Common myeloid progenitor, CD34-positive (primary cell): ENCODE data around the gene UCHL5.

ENCODE experiments used
- CTCF ChIA-PET: fragments of 350-600 bp; sonication (Branson Sonifier 250); formaldehyde crosslinking; loops from one replicate; lab custom pipeline; 2021; ENCODE audit warnings: antibody characterized with exemption; lab: Charles Lee
- POLR2A ChIA-PET: fragments of 350-600 bp; sonication (Branson Sonifier 250); formaldehyde crosslinking; loops from one replicate; lab custom pipeline; 2021; ENCODE audit warnings: antibody characterized with exemption; lab: Charles Lee
- DNase-seq, 3 donors: peaks; one replicate each; pipeline versions ENCODE4 v3.0.0 to v3.0.0-alpha.2; 2013
- H3K27ac ChIP-seq, 2 experiments: 1 replicate in 1 of 2; 2 replicates in 1 of 2; pipeline ENCODE4 v1.7.0; 2013; ENCODE audit warnings: inconsistent platforms in 2 of 2, low read length in 2 of 2, mild to moderate bottlenecking in 2 of 2, low read depth in 1 of 2, moderate library complexity in 1 of 2; ENCODE audit not compliant: severe bottlenecking in 2 of 2, insufficient read depth in 1 of 2, poor library complexity in 1 of 2
- H3K27me3 ChIP-seq, 5 experiments: replicated peaks in 2 of 5; 1 replicate in 3 of 5; 2 replicates in 2 of 5; pipeline versions ENCODE4 v1.6.1 to v1.7.0; 2013; ENCODE audit warnings: low read length in 4 of 5, mild to moderate bottlenecking in 2 of 5, moderate library complexity in 2 of 5, inconsistent platforms in 1 of 5; ENCODE audit not compliant: insufficient read depth in 5 of 5, control insufficient read depth in 4 of 5
- H3K36me3 ChIP-seq, 4 experiments: 1 replicate in 2 of 4; 2 replicates in 2 of 4; pipeline versions ENCODE4 v1.6.1 to v1.7.0; 2013; ENCODE audit warnings: low read length in 3 of 4, control low read depth in 1 of 4, mild to moderate bottlenecking in 1 of 4; ENCODE audit not compliant: control insufficient read depth in 4 of 4, insufficient read depth in 4 of 4
- H3K4me1 ChIP-seq, 4 experiments: 1 replicate in 3 of 4; 2 replicates in 1 of 4; pipeline versions ENCODE4 v1.6.1 to v1.7.1; 2013; ENCODE audit warnings: low read length in 3 of 4, mild to moderate bottlenecking in 3 of 4, control low read depth in 1 of 4, inconsistent platforms in 1 of 4, moderate library complexity in 1 of 4; ENCODE audit not compliant: control insufficient read depth in 4 of 4, insufficient read depth in 4 of 4; ENCODE audit errors: control extremely low read depth in 1 of 4
- H3K4me3 ChIP-seq, 7 experiments: 1 replicate in 4 of 7; 2 replicates in 3 of 7; pipeline versions ENCODE4 v1.5.1 to v1.7.0; 2013; ENCODE audit warnings: mild to moderate bottlenecking in 7 of 7, low read length in 6 of 7, moderate library complexity in 6 of 7, inconsistent platforms in 2 of 7, low read depth in 2 of 7, control low read depth in 1 of 7; ENCODE audit not compliant: insufficient read depth in 4 of 7, control insufficient read depth in 1 of 7; ENCODE audit errors: extremely low read depth in 1 of 7
- H3K9me3 ChIP-seq, 5 experiments: 1 replicate in 4 of 5; 2 replicates in 1 of 5; pipeline versions ENCODE4 v1.6.1 to v1.7.1; 2013; ENCODE audit warnings: low read length in 4 of 5, mild to moderate bottlenecking in 2 of 5, inconsistent platforms in 1 of 5, low read depth in 1 of 5, moderate library complexity in 1 of 5; ENCODE audit not compliant: control insufficient read depth in 4 of 5, insufficient read depth in 2 of 5; ENCODE audit errors: control extremely low read depth in 1 of 5
- WGBS: methylation state at CpG from one replicate; pipeline ENCODE4 v1.1.5; 2013; ENCODE audit not compliant: insufficient coverage; 5-methylcytosine and 5-hydroxymethylcytosine counted together

Gene UCHL5

DNA sequence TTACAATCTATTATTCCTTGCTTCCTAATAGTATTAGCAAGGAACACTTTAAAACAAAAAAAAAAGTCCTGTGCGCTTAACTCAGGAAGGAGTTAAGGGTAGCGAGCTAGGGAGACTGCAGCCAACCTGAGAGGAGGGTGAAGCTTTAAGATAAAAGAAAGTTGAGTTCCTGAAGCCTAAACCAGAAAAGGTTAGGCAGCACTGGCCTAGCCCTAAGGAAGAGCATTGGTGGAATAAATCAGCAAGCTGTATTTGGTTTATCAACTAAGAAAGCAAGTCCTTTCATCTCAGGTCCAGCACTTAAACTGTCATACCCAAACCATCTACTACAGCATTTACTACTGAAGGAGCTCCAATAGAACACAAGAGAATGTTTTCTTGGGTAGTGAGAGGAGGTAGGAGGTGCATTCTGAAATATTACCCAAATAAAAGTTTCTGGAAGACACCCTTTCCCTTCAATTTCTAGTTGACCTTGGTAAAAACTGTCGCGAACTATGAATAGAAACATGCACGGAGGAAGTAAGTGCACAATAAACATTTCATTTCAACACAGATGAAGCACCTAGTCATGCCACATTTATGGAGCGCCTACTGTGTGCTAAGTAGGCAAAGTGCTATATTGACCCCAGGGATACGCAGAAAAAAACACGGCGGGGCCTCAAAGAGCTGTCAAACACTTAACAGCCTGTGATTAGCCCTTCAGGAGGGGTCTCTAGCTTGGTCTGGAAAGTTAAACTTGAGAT lies 44.8 kb upstream of the UCHL5 start:
- ChIA-PET POLR2A (interaction anchor here (1.0 to 1.2 kb wide), 2 partner anchors 18 to 43 kb away, joined by 3 read pairs; no protein-coding TSS in a partner anchor), CTCF (interaction anchor here (0.8 to 2.2 kb wide), 6 partner anchors 9 to 42 kb away, joined by 3 to 11 read pairs (median 3); partner anchors contain the start of gene CDC73)
- Histone ChIP-seq H3K36me3 (peaks cover 0 to 16% (median 8%) of the 10 kb centered on the region in 4 experiments), H3K9me3 (no peaks in the 10 kb centered on the region), H3K27me3 (no peaks in the 10 kb centered on the region), H3K4me3 (peak overlapping the region; percentile 60 to 98 (median 87)), H3K4me1 (peaks cover 10 to 18% (median 14%) of the 10 kb centered on the region in 4 experiments), H3K27ac (peak overlapping the region; percentile 47 to 85)
- DNase-seq: no peak
- 13% methylated on average over 5 of the region's 9 CpGs for WGBS

DNA sequence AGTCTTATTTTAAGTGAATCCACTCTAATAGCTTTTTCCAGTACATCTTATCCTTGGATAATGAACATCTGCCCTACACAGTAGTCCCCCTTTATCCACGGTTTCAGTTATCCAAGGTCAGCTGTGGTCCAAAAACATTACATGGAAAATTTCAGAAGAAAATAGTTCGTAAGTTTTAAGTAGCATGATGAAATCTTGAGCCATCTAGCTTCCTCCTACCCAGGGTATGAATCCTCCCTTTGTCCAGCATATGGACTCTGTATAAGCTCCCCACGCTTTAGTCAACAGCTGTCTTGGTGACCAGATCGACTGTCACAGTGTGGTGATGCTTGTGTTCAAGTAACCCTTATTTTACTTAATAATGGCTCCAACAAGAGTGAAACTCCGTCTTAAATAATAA lies 43.5 kb upstream of the UCHL5 start:
- H3K9me3 ChIP-seq: no peaks in the 10 kb centered on the region
- H3K4me3 ChIP-seq: no peak overlapping the region
- H3K27ac ChIP-seq: no peak overlapping the region
- ChIA-PET POLR2A (interaction anchor here (1.2 kb wide), 1 partner anchor 19 kb away, joined by 3 read pairs; no protein-coding TSS in a partner anchor), CTCF (interaction anchor here (2.2 kb wide), 1 partner anchor 19 kb away, joined by 11 read pairs; the partner anchor contains the start of gene CDC73)
- no peak for DNase-seq
- peaks cover 3 to 23% (median 13%) of the 10 kb centered on the region in 4 experiments for H3K36me3 ChIP-seq
- H3K4me1 ChIP-seq: peaks cover 10 to 18% (median 14%) of the 10 kb centered on the region in 4 experiments
- 100% methylated on average over 1 of the region's 5 CpGs for WGBS
- H3K27me3 ChIP-seq: no peaks in the 10 kb centered on the region

DNA sequence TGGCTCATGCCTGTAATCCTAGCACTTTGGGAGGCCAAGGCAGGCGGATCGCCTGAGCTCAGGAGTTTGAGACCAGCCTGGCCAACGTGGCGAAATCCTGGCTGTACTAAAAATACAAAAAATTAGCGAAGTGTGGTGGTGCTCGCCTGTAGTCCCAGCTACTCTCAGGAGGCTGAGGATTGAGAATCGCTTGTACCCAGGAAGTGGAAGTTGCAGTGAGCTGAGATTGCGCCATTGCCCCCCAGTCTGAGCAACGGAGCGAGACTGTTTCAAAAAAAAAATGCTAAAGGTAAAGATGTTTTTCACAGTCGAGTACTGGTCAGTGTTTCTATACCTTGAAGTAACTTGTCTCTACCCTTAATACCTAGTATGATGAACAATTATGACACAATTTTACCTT lies 35.0 kb upstream of the UCHL5 start:
- ChIA-PET POLR2A (no interaction called here), CTCF (no interaction called here)
- WGBS: 94% methylated on average over 7 of the region's 11 CpGs

DNA sequence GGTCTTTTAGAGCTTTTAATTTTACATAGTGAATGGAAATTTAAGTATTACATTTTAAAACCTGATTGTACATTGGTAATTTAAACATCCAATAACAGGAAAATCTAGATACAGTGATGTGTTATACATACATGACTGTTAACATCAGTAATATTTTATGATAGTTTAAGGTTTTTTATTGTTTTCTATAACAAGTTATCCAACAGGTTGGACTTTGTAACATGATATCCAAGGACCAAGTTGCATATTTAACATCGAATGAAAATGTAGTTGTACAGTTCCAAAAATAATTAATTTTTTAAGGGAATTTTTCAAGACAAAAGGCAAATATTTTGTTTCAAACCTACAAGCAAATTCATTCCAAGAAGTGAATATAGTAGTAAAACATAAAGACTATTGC lies 31.7 kb upstream of the UCHL5 start:
- H3K9me3 ChIP-seq: no peaks in the 10 kb centered on the region

More for the DNA sequence above, 35.0 kb upstream of the UCHL5 start:
- Histone ChIP-seq H3K4me1 (no peaks in the 10 kb centered on the region), H3K9me3 (no peaks in the 10 kb centered on the region), H3K4me3 (no peak overlapping the region), H3K27ac (no peak overlapping the region), H3K36me3 (peaks cover 4 to 48% (median 25%) of the 10 kb centered on the region in 4 experiments), H3K27me3 (no peaks in the 10 kb centered on the region)
- DNase-seq: no peak

DNA sequence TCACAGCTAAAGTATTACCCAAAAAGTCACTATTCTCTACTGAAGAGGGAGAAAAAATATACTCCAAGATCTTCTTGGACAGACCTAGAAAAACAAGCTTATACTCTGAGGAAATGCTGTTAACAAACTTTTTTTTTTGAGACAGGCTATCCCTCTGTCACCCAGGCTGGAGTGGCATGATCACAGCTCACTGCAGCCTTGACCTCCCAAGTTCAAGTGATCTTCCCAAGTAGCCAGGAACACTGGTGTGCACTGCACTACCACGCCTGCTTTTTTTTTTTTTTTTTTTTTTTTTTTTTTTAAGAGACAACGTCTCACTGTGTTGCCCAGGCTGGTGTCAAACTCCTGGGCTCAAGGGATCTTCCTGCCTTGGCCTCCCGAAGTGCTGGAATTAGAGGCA lies 28.7 kb upstream of the UCHL5 start:
- ChIA-PET POLR2A (no interaction called here), CTCF (no interaction called here)
- no peaks in the 10 kb centered on the region for H3K27me3 ChIP-seq
- WGBS: no CpG with 5 or more reads among the region's 3 CpGs
- no peaks in the 10 kb centered on the region for H3K9me3 ChIP-seq
- H3K4me1 ChIP-seq: no peaks in the 10 kb centered on the region
- no peak overlapping the region for H3K27ac ChIP-seq
- H3K4me3 ChIP-seq: no peak overlapping the region
- DNase-seq: no peak
- H3K36me3 ChIP-seq: peaks cover 6 to 30% (median 22%) of the 10 kb centered on the region in 4 experiments

More for the DNA sequence above, 31.7 kb upstream of the UCHL5 start:
- ChIA-PET CTCF (no interaction called here), POLR2A (no interaction called here)
- no CpG with 5 or more reads among the region's 1 CpG for WGBS
- Histone ChIP-seq H3K27ac (no peak overlapping the region), H3K36me3 (peaks cover 0 to 22% (median 13%) of the 10 kb centered on the region in 4 experiments), H3K4me1 (no peaks in the 10 kb centered on the region), H3K4me3 (no peak overlapping the region), H3K27me3 (no peaks in the 10 kb centered on the region)
- DNase-seq: no peak

DNA sequence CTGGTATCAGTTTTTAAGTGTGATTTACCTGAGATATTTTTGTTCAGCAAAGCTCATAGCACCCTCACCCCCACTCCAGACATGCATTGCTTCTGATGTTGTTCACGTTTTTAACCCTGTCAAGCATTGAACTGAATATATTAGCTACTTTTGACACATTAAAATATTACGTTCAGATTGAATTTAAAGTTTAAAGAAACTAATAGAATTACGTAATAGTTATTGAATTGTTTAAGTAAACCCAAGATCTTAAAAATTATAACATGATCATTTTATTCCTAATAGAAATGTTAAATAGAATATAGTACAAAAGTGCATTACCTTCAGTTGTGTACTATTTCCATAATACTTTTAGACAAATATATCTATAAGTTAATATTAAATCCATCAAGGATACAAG lies 27.2 kb upstream of the UCHL5 start:
- no CpG with 5 or more reads among the region's 3 CpGs for WGBS
- H3K36me3 ChIP-seq: peaks cover 6 to 40% (median 26%) of the 10 kb centered on the region in 4 experiments
- CTCF ChIA-PET: interaction anchor here (1.5 to 1.7 kb wide), 2 partner anchors 15 to 16 kb away, joined by 4 to 7 read pairs; no protein-coding TSS in a partner anchor

DNA sequence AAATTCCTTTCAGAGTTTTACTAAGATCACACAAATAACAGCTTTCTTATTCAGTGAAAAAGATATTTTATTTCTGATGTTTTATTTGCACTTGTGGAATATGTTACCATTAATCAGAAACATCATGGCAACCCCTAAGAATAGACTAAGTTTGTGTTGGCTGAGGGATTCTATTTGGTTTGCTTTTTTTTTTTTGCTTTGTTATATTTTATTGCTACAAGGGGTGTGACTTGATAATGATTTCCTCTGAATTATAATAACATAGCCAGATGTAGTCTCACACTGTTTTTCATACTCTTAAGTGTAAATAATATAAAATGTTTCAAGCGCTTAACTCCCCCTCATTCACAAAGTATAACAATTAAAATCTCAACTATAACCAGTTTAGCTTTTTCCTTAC lies 26.1 kb upstream of the UCHL5 start:
- Histone ChIP-seq H3K9me3 (peaks cover 0 to 6% (median 0%) of the 10 kb centered on the region in 5 experiments), H3K4me1 (no peaks in the 10 kb centered on the region), H3K36me3 (peaks cover 14 to 50% (median 29%) of the 10 kb centered on the region in 4 experiments), H3K4me3 (no peak overlapping the region), H3K27me3 (no peaks in the 10 kb centered on the region), H3K27ac (no peak overlapping the region)
- WGBS: no CpG with 5 or more reads among the region's 1 CpG
- no peak for DNase-seq
- CTCF ChIA-PET: interaction anchor here (1.7 kb wide), 2 partner anchors 13 to 15 kb away, joined by 5 to 7 read pairs; no protein-coding TSS in a partner anchor
- POLR2A ChIA-PET: interaction anchor here (0.5 kb wide), 1 partner anchor 42 kb away, joined by 4 read pairs; no protein-coding TSS in a partner anchor

More for the DNA sequence above, 27.2 kb upstream of the UCHL5 start:
- POLR2A ChIA-PET: no interaction called here
- DNase-seq: no peak
- Histone ChIP-seq H3K4me3 (no peak overlapping the region), H3K27me3 (no peaks in the 10 kb centered on the region), H3K9me3 (peaks cover 0 to 6% (median 0%) of the 10 kb centered on the region in 5 experiments), H3K27ac (no peak overlapping the region), H3K4me1 (no peaks in the 10 kb centered on the region)
